Measurements from ENCODE around the gene UNK.
A peak's percentile ranks its signal among the peaks of the same experiment; 100 is the strongest.
"Not testable (repeated sequence)": the region's sequence is repeated elsewhere in the genome, so short reads cannot be mapped to it uniquely, and the experiment has no call there.

UNK gene

DNA sequence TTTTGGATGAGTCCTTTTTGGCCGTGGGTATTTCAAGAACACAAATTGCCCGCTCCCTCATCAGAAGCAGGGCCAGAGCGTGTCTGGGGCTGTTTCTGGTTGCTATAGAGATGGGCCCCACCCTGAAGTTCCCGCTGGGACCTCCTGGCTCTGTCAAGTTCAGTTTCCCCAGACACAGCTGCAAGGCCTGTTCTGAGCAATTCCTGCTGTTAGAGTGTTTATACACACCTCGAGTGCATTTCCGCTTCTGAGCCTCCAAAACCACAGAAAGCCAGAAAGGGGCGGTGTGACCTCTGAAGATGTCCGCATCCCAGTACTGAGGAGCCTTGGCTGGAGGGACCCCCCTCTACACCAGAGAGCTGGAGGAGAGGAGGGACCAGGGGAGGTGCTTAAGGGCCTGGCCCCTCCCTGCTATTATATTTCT is 79.9 kb downstream of the UNK start:
- Histone ChIP-seq H3K9me3 (ENCODE audit: control insufficient read depth, low read length) (no peaks in the 10 kb centered on the region), H3K36me3 (ENCODE audit: control insufficient read depth, insufficient read depth, low read length) (no peaks in the 10 kb centered on the region), H3K4me3 (ENCODE audit: low read length) (no peak overlapping the region), H3K27me3 (ENCODE audit: control insufficient read depth, insufficient read depth, low read length) (no peaks in the 10 kb centered on the region), H3K4me1 (ENCODE audit: control insufficient read depth, insufficient read depth, low read length) (peaks cover 6% of the 10 kb centered on the region), H3K9ac (ENCODE audit: low read length) (no peak overlapping the region)

DNA sequence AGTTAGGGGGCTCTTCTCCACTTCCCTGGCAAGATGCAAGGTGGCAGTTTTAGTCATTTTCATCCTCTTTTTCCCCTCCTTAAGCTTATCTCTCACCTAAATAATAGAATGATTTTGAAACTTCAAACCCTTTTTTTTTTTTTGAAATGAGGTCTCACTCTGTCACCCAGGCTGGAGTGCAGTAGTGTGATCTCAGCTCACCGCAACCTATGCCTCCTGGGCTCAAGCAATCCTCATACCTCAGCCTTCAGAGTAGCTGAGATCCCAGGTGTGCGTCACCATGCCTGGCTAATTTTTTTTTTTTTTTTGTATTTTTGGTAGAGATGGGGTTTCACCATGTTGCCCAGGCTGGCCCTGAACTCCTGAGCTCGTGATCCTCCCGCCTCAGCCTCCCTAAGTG is 80.3 kb downstream of the UNK start:
- not testable (repeated sequence) for H3K9ac ChIP-seq (ENCODE audit: low read length); H3K36me3 ChIP-seq (ENCODE audit: control insufficient read depth, insufficient read depth, low read length); H3K27me3 ChIP-seq (ENCODE audit: control insufficient read depth, insufficient read depth, low read length); H3K4me3 ChIP-seq (ENCODE audit: low read length); H3K9me3 ChIP-seq (ENCODE audit: control insufficient read depth, low read length)
- H3K4me1 ChIP-seq (ENCODE audit: control insufficient read depth, insufficient read depth, low read length) = peaks cover 11% of the 10 kb centered on the region

DNA sequence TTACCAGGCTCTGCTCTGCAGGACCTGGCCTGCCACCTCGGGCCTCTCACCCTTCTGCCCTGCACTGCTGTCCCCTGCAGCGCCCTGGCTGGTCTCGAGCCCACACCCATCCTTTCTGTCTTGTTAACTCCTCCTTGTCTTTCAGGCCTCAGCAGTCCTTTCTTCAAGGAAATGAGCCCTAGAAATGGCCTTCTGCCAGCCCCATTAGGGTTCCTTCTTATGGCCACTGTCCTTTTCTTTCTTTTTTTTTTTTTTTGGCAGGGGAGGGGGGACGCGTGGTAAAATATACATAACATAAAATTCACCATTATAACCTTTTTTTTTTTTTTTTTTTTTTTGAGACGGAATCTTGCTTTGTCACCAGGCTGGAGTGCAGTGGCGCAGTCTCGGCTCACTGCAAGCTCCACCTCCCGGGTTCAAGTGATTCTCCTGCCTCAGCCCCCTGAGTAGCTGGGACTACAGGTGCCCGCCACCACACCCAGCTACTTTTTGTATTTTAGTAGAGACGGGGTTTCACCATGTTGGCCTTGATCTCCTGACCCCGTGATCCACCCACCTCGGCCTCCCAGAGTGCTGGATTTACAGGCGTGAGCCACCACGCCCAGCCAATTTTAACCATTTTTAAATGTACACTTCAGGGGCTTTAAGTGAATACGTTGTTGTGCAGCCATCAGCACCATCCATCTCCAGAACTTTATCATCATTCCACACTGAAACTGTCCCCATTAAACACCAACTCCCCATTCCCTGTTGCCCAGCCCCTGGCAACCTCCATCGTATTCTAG is 81.0 kb downstream of the UNK start:
- not testable (repeated sequence) for H3K36me3 ChIP-seq (ENCODE audit: control insufficient read depth, insufficient read depth, low read length); H3K9ac ChIP-seq (ENCODE audit: low read length); H3K4me3 ChIP-seq (ENCODE audit: low read length); H3K27me3 ChIP-seq (ENCODE audit: control insufficient read depth, insufficient read depth, low read length); H3K9me3 ChIP-seq (ENCODE audit: control insufficient read depth, low read length)
- H3K4me1 ChIP-seq (ENCODE audit: control insufficient read depth, insufficient read depth, low read length) = peaks cover 13% of the 10 kb centered on the region

DNA sequence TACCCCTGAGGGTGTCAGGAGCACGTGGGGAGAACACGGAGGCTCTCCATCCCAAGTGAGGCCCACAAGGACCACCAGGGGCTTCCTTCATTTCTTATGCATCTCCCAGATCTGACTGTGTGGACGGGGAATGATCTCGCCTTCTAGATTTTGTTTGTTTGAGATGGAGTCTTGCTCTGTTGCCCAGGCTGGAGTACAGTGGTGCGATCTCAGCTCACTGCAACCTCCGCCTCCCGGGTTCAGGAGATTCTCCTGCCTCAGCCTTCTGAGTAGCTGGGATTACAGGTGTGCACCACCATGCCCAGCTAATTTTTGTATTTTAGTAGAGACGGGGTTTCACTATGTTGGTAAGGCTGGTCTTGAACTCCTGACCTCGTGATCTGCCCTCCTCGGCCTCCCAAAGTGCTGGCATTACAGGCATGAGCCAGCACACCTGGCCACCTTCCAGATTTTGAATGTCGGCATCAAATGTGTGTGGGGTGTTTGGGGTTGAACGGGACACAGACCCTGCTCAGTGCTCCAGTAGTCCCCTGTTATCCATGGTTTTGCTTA is 84.2 kb downstream of the UNK start:
- H3K9ac ChIP-seq (ENCODE audit: low read length); H3K9me3 ChIP-seq (ENCODE audit: control insufficient read depth, low read length); H3K36me3 ChIP-seq (ENCODE audit: control insufficient read depth, insufficient read depth, low read length); H3K4me3 ChIP-seq (ENCODE audit: low read length); H3K27me3 ChIP-seq (ENCODE audit: control insufficient read depth, insufficient read depth, low read length): not testable (repeated sequence)
- peaks cover 30% of the 10 kb centered on the region for H3K4me1 ChIP-seq (ENCODE audit: control insufficient read depth, insufficient read depth, low read length)

DNA sequence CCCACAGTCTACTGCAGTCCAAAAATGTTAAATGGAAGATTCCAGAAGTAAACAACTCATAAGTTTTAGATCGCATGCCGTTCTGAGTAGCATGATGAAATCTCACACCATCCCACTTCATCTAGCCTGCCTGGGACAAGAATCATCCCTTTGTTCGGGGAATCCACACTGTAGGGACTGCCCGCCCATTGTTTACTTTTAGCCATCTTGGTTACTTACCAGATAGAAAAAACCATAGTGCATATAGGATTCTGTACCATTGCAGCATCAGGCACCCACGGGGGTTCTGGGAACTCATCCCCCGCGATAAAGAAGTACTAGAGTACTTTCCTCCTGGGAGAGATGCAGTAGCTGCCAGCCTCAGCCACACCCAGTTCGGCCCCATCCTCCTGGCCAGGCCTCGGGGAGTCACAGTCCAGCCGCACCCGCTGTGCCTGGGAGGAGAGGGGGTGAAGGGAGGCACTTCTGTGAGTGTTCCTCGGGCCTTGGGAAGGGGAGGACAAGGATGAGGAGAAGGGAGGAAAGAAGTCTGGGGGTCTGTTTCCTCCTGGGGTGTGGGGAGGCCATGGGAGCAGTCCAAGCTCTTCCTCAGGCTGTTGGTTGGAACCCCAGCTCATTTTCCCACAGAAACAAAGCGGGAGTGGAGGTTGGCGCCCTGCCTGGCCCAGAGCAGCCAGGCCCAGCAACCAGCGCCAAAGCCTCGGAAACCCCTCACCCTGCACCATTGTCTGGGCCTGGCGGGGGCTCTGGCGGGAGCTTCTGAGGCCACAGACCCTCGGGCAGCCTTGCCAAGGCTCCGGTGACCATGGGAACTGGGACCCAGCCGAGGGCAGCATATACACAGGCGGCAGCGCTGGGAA is 84.9 kb downstream of the UNK start:
- no peaks in the 10 kb centered on the region for H3K27me3 ChIP-seq (ENCODE audit: control insufficient read depth, insufficient read depth, low read length)
- H3K9ac ChIP-seq (ENCODE audit: low read length) = no peak overlapping the region
- no peak overlapping the region for H3K4me3 ChIP-seq (ENCODE audit: low read length)
- H3K4me1 ChIP-seq (ENCODE audit: control insufficient read depth, insufficient read depth, low read length) = peaks cover 37% of the 10 kb centered on the region
- no peaks in the 10 kb centered on the region for H3K36me3 ChIP-seq (ENCODE audit: control insufficient read depth, insufficient read depth, low read length)
- H3K9me3 ChIP-seq (ENCODE audit: control insufficient read depth, low read length) = no peaks in the 10 kb centered on the region

DNA sequence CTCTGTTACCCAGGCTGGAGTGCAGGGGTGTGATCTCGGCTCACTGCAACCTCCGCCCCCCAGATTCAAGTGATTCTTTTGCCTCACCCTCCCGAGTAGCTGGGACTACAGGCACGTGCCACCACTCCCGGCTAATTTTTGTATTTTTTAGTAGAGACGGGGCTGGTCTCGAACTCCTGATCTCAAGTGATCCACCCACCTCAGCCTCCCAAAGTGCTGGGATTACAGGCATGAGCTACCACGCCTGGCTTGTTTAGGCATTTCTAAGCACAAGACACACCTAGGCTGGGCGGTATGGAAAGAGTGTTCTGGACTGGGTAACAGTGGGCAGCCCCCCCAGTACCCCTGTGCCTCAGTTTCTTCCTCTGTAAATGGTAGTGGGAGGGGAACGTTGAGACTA is 85.6 kb downstream of the UNK start:
- H3K4me1 ChIP-seq (ENCODE audit: control insufficient read depth, insufficient read depth, low read length) = peaks cover 44% of the 10 kb centered on the region
- H3K9ac ChIP-seq (ENCODE audit: low read length); H3K36me3 ChIP-seq (ENCODE audit: control insufficient read depth, insufficient read depth, low read length); H3K9me3 ChIP-seq (ENCODE audit: control insufficient read depth, low read length); H3K4me3 ChIP-seq (ENCODE audit: low read length); H3K27me3 ChIP-seq (ENCODE audit: control insufficient read depth, insufficient read depth, low read length): not testable (repeated sequence)

DNA sequence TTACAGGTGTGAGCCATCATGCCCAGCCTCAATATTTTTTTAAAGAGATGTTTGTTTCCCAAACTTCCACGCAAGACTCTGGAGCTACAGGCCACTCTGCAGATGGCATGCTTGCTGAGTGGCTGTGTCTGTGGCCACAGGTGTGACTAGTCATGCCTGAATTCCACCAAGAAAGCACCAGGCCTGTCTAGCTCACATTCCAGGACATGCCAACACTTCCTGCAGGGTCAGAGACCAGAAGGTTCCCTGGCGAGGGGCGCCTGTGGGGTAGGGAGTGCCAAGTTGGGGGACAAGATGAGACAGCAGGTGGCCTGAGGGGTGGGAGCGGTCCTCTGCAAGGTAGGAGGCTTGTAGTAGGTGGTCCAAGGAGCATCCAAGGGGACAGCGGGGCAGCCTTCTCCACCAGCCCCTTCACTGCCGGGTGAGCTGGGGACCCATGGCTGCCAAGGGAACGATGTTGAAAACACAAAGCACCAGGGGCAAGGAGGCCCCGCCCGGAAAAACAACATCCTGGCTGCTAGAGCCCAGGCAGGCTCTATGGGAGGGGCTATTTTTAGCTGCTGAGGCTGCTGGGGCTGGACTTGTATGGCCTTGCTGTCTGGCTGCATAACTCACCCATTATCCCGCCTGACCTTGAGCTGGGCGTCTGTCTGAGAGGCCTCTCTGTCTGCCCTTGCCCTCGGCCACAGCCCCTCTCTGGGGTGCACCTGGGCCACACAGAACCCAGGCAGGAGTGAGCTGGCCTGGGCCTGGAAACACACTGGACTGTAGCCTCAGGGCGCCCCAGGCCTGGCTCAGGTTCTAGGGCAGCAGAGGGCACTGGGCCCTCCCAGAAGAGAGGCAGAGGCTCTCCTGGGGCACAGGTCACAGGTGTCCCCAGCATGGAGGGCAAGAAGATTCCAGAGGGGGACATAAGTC is 88.1 kb downstream of the UNK start:
- Histone ChIP-seq H3K27me3 (ENCODE audit: control insufficient read depth, insufficient read depth, low read length) (no peaks in the 10 kb centered on the region), H3K4me3 (ENCODE audit: low read length) (no peak overlapping the region), H3K9ac (ENCODE audit: low read length) (peak overlapping the region; percentile 66), H3K4me1 (ENCODE audit: control insufficient read depth, insufficient read depth, low read length) (peaks cover 68% of the 10 kb centered on the region), H3K9me3 (ENCODE audit: control insufficient read depth, low read length) (no peaks in the 10 kb centered on the region), H3K36me3 (ENCODE audit: control insufficient read depth, insufficient read depth, low read length) (no peaks in the 10 kb centered on the region)

DNA sequence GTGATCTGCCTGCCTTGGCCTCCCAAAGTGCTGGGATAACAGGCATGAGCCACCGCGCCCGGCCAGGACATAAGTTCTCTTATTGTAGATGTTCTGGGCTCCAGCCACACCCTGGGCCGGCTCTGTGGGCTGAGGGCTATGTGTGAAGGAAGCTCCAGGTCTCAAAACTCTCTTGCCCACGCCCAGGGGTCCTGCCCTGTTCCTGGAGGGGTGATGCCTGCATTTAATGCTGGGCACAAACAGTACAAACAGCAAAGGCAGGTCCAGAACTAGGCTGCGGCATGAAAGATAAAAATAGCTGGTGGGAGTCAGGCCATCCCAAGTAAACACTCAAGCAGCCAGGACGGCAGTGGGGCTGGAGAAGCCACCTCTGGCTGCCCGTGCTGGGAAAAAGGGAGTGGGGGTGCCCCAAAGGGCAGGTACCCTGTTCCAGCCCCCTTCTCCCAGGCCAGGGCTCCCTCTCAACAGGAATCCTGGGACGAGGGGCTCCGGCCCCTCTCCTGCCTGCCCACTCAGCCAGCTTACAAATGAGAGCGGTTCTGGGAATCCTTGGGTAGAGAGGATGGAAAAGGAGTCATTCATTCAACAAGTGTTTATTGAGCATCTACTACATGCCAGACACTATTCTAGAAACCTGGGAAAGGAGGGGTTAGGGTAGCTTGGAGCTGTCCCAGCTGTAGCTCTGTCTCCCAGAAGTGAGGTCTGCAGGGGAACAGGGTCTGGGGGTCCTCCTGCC is 89.1 kb downstream of the UNK start:
- Histone ChIP-seq H3K9me3 (ENCODE audit: control insufficient read depth, low read length) (no peaks in the 10 kb centered on the region), H3K4me3 (ENCODE audit: low read length) (no peak overlapping the region), H3K9ac (ENCODE audit: low read length) (peak overlapping the region; percentile 66), H3K27me3 (ENCODE audit: control insufficient read depth, insufficient read depth, low read length) (no peaks in the 10 kb centered on the region), H3K36me3 (ENCODE audit: control insufficient read depth, insufficient read depth, low read length) (no peaks in the 10 kb centered on the region), H3K4me1 (ENCODE audit: control insufficient read depth, insufficient read depth, low read length) (peaks cover 70% of the 10 kb centered on the region)

DNA sequence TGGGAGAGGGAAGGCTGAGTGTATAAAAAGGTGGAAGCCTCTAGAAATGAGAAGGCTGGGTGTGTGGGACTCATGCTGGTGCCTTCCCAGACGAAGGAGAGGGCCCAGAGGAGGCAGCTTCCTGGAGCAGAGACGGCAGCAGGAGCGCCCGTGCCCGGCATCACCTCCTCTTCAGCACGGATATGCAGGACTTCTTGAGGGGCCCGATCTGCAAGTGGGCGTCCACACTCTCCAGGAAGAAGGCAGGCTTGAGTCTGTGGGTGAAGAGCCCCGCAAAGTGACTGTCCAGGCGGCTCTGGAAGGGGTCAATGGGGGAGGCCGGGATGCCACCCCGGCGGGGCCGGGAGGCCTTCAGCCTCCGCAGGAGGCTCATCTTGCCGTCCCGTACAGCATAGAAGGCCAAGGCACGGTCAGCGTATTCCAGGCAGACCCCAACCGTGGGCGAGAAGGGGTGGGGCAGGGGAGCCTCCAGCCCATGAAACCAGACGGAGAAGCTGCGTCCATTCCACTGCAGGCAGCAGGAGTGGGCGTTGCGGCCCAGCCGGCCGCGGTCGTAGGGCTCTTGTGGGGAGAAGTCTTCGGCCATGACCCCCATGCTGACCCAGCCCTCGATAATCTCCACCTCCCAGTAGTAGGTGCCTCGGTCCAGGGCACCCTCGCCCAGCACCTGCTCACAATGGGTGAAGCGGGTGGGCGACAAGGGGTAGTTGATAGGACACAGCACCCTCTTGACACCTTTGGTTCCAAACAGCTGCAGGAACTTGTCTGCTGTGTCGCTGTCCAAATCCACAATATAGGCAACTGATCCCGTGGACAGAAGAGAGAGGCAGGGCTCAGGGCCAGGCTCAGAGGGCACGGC is 89.9 kb downstream of the UNK start:
- H3K27me3 ChIP-seq (ENCODE audit: control insufficient read depth, insufficient read depth, low read length) = no peaks in the 10 kb centered on the region
- H3K9ac ChIP-seq (ENCODE audit: low read length) = peak overlapping the region; percentile 87
- H3K4me3 ChIP-seq (ENCODE audit: low read length) = no peak overlapping the region
- no peaks in the 10 kb centered on the region for H3K9me3 ChIP-seq (ENCODE audit: control insufficient read depth, low read length)
- no peaks in the 10 kb centered on the region for H3K36me3 ChIP-seq (ENCODE audit: control insufficient read depth, insufficient read depth, low read length)
- peaks cover 66% of the 10 kb centered on the region for H3K4me1 ChIP-seq (ENCODE audit: control insufficient read depth, insufficient read depth, low read length)
